GM20431 (cell line): Measurements from ENCODE around the gene ZRANB1.

Experiments used
- in situ Hi-C: fragments of 300-500 bp; cut with MseI, MboI; formaldehyde crosslinking; loops from one replicate; pipeline ENCODE4 v1.15.0; 2020; ENCODE audit warnings: low sequenced_read_pairs; ENCODE audit not compliant: unreplicated experiment

The ZRANB1 gene

GRCh38 chr10:124991835-124992234, 49.9 kb downstream of the ZRANB1 start:
- in situ Hi-C loops, result loop anchor here (25.0 kb wide), 1 partner anchor 455 kb away; no protein-coding TSS in a partner anchor

- in situ Hi-C loops, result loop anchor here (25.0 kb wide), 1 partner anchor 455 kb away; no protein-coding TSS in a partner anchor
Measured at GRCh38 chr10:124992462-124993344, 50.8 kb downstream of the ZRANB1 start.

- in situ Hi-C loops, result loop anchor here (25.0 kb wide), 1 partner anchor 456 kb away; no protein-coding TSS in a partner anchor
Measured at GRCh38 chr10:124993345-124993708, 51.4 kb downstream of the ZRANB1 start.

- in situ Hi-C loops, result loop anchor here (25.0 kb wide), 1 partner anchor 457 kb away; no protein-coding TSS in a partner anchor
Measured at GRCh38 chr10:124993736-124994451, 52.0 kb downstream of the ZRANB1 start.

GRCh38 chr10:124994573-124995473, 52.9 kb downstream of the ZRANB1 start:
- in situ Hi-C loops, result loop anchor here (25.0 kb wide), 1 partner anchor 458 kb away; no protein-coding TSS in a partner anchor

- in situ Hi-C loops, result loop anchor here (25.0 kb wide), 1 partner anchor 458 kb away; no protein-coding TSS in a partner anchor
Measured at GRCh38 chr10:124995605-124996004, 53.7 kb downstream of the ZRANB1 start.

GRCh38 chr10:124996127-124996853, 54.4 kb downstream of the ZRANB1 start:
- in situ Hi-C loops, result loop anchor here (25.0 kb wide), 1 partner anchor 459 kb away; no protein-coding TSS in a partner anchor

GRCh38 chr10:124996854-124997215, 54.9 kb downstream of the ZRANB1 start:
- in situ Hi-C loops, result loop anchor here (25.0 kb wide), 1 partner anchor 460 kb away; no protein-coding TSS in a partner anchor

- in situ Hi-C loops, result loop anchor here (25.0 kb wide), 1 partner anchor 460 kb away; no protein-coding TSS in a partner anchor
Measured at GRCh38 chr10:124997306-124997705, 55.4 kb downstream of the ZRANB1 start.

GRCh38 chr10:124997771-124998623, 56.1 kb downstream of the ZRANB1 start:
- in situ Hi-C loops, result loop anchor here (25.0 kb wide), 1 partner anchor 461 kb away; no protein-coding TSS in a partner anchor

GRCh38 chr10:124998624-124999291, 56.8 kb downstream of the ZRANB1 start:
- in situ Hi-C loops, result loop anchor here (25.0 kb wide), 1 partner anchor 461 kb away; no protein-coding TSS in a partner anchor

- in situ Hi-C loops, result loop anchor here (25.0 kb wide), 1 partner anchor 462 kb away; no protein-coding TSS in a partner anchor
Measured at GRCh38 chr10:124999433-125000365, 57.8 kb downstream of the ZRANB1 start.

GRCh38 chr10:125000366-125001312, 58.7 kb downstream of the ZRANB1 start:
- in situ Hi-C loops, result no loop called here

- in situ Hi-C loops, result no loop called here
Measured at GRCh38 chr10:125001313-125002046, 59.6 kb downstream of the ZRANB1 start.

- in situ Hi-C loops, result no loop called here
Measured at GRCh38 chr10:125002047-125002422, 60.1 kb downstream of the ZRANB1 start.
